ENCODE data around the gene PALLD. TPM values are rescaled to one million over a fixed set of nuclear protein-coding genes. Genes with fewer than 3 reads are reported as not detected.
A peak's percentile ranks its signal among the peaks of the same experiment; 100 is the strongest.

Gene PALLD
- total RNA-seq, 2 donors from 2014 or later, result 705 to 752 TPM

DNA sequence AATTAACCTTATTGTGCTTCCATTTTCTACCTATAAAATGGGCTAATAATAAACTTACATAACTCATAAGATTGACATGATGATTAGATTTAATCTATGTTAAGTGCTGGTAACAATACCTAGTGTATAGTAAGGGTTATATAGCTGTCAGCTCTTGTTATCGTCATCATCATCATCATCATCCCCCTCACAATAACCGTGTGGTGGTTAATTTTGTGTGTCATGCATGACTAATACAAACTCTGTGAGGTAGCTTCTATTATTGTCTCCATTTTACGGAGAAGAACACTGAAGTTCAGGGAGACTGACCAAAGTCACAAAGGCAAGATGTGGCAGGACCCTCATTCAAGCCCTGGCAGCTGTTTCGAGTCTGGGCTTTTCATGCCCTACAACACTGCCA is 211.3 kb downstream of the PALLD start:
- no peak overlapping the region for H3K4me3 ChIP-seq
- no peak for ATAC-seq (ENCODE audit: insufficient number of reproducible peaks, low FRiP score, low read depth)
- no peaks in the 10 kb centered on the region for H3K9me3 ChIP-seq
- DNase-seq (ENCODE audit: low spot score), result no peak
- no peak overlapping the region for H3K27ac ChIP-seq
- H3K36me3 ChIP-seq, result no peaks in the 10 kb centered on the region
- H3K27me3 ChIP-seq (replicated peaks; ENCODE audit: insufficient read depth), result no peaks in the 10 kb centered on the region
- TF ChIP-seq CTCF (IDR thresholded peaks at IDR 0.05), result no peak
- peaks cover 3 to 31% of the 10 kb centered on the region in 2 donors for H3K4me1 ChIP-seq (ENCODE audit: control insufficient read depth in 1 of 2, low read depth in 2 of 2)

- H3K27me3 ChIP-seq (replicated peaks; ENCODE audit: insufficient read depth), result no peaks in the 10 kb centered on the region
- H3K27ac ChIP-seq, result peak overlapping the region; percentile 85 to 90
- H3K36me3 ChIP-seq, result no peaks in the 10 kb centered on the region
- ATAC-seq (ENCODE audit: insufficient number of reproducible peaks, low FRiP score, low read depth), result peak; percentile 32
- H3K4me3 ChIP-seq, result no peak overlapping the region
- DNase-seq (ENCODE audit: low spot score), result no peak
- TF ChIP-seq CTCF (IDR thresholded peaks at IDR 0.05), result peak; percentile 66
- peaks cover 3 to 33% of the 10 kb centered on the region in 2 donors for H3K4me1 ChIP-seq (ENCODE audit: control insufficient read depth in 1 of 2, low read depth in 2 of 2)
- no peaks in the 10 kb centered on the region for H3K9me3 ChIP-seq
Observed at GRCh38 chr4:168710353-168710946, 213.6 kb downstream of the PALLD start.

GRCh38 chr4:168711197-168712140 is 214.6 kb downstream of the PALLD start:
- H3K27ac ChIP-seq, result peak overlapping the region; percentile 85 to 90
- H3K27me3 ChIP-seq (replicated peaks; ENCODE audit: insufficient read depth), result no peaks in the 10 kb centered on the region
- DNase-seq (ENCODE audit: low spot score), result peak; percentile 65
- H3K9me3 ChIP-seq, result no peaks in the 10 kb centered on the region
- peak; percentile 83 for ATAC-seq (ENCODE audit: insufficient number of reproducible peaks, low FRiP score, low read depth)
- no peak for TF ChIP-seq CTCF (IDR thresholded peaks at IDR 0.05)
- H3K4me3 ChIP-seq, result peak overlapping the region; percentile 36
- H3K4me1 ChIP-seq (ENCODE audit: control insufficient read depth in 1 of 2, low read depth in 2 of 2), result peaks cover 9 to 38% of the 10 kb centered on the region in 2 donors
- no peaks in the 10 kb centered on the region for H3K36me3 ChIP-seq

DNA sequence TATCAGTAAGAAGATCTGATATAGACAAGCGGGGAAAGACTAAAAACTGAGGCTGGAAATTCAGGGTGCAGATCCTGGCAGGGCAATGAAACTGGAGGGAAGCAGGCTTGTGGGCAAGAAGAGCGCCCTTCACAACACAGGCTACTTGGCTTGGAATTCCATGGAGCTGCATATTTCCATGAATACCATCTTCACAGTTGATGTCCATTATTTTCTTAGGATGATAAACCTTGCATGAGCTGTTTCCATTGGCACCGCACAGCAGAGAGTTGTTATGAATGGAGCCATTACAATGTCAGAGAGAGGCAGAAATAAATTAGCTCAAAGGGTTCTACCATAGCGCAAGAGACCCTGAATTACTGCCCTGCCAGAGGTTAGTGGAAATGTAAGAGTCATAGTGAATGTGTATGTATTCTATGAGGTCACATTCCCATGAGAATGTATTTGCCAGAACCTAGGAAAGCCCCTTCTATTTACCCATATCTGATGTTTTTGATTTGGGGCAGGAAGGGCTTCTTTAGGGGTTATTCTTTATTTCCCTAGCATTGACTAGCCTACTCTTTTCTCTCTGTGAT is 215.6 kb downstream of the PALLD start:
- Histone ChIP-seq H3K36me3 (no peaks in the 10 kb centered on the region), H3K27me3 (replicated peaks; ENCODE audit: insufficient read depth) (no peaks in the 10 kb centered on the region), H3K4me1 (ENCODE audit: control insufficient read depth in 1 of 2, low read depth in 2 of 2) (peaks cover 16 to 48% of the 10 kb centered on the region in 2 donors), H3K9me3 (no peaks in the 10 kb centered on the region), H3K4me3 (peak overlapping the region; percentile 36), H3K27ac (peak overlapping the region; percentile 85 to 90)
- DNase-seq (ENCODE audit: low spot score) (no peak), ATAC-seq (ENCODE audit: insufficient number of reproducible peaks, low FRiP score, low read depth) (no peak)
- TF ChIP-seq CTCF (IDR thresholded peaks at IDR 0.05), result no peak

- Histone ChIP-seq H3K27ac (peak overlapping the region; percentile 85 to 90), H3K9me3 (no peaks in the 10 kb centered on the region), H3K4me3 (no peak overlapping the region), H3K27me3 (replicated peaks; ENCODE audit: insufficient read depth) (no peaks in the 10 kb centered on the region), H3K4me1 (ENCODE audit: control insufficient read depth in 1 of 2, low read depth in 2 of 2) (peaks cover 22 to 56% of the 10 kb centered on the region in 2 donors), H3K36me3 (no peaks in the 10 kb centered on the region)
- no peak for ATAC-seq (ENCODE audit: insufficient number of reproducible peaks, low FRiP score, low read depth)
- DNase-seq (ENCODE audit: low spot score), result no peak
- TF ChIP-seq CTCF (IDR thresholded peaks at IDR 0.05), result no peak
Observed at GRCh38 chr4:168713253-168713652, 216.4 kb downstream of the PALLD start.
